NCI-H82 treated with DMSO at 0.1 percent for 48 hours (cell line): Measurements from ENCODE around the gene PTPRR.
"Not testable (repeated sequence)": the region's sequence is repeated elsewhere in the genome, so short reads cannot be mapped to it uniquely, and the experiment has no call there.

Experiments
- DNase-seq: peaks from one replicate; lab custom pipeline; 2025; ENCODE audit not compliant: unreplicated experiment; lab: John Stamatoyannopoulos, UW

The PTPRR gene

GRCh38 chr12:70842942-70843341 is 77.6 kb downstream of the PTPRR start:
- no peak for DNase-seq

- no peak for DNase-seq
These were observed 78.4 kb downstream of the PTPRR start for GRCh38 chr12:70842136-70842535.

GRCh38 chr12:70840656-70841350 is 79.7 kb downstream of the PTPRR start:
- no peak for DNase-seq

- no peak for DNase-seq
These were observed 81.0 kb downstream of the PTPRR start for GRCh38 chr12:70839544-70839943.

- DNase-seq: peak; percentile 35
These were observed 82.4 kb downstream of the PTPRR start for GRCh38 chr12:70838127-70838526.

- DNase-seq: no peak
These were observed 83.5 kb downstream of the PTPRR start for GRCh38 chr12:70837026-70837425.

GRCh38 chr12:70835948-70836347 is 84.6 kb downstream of the PTPRR start:
- no peak for DNase-seq

GRCh38 chr12:70831543-70831942 is 89.0 kb downstream of the PTPRR start:
- DNase-seq: no peak

GRCh38 chr12:70830221-70831061 is 90.1 kb downstream of the PTPRR start:
- DNase-seq: no peak

GRCh38 chr12:70829070-70829469 is 91.5 kb downstream of the PTPRR start:
- DNase-seq: no peak

GRCh38 chr12:70828351-70828750 is 92.2 kb downstream of the PTPRR start:
- no peak for DNase-seq

GRCh38 chr12:70826156-70826555 is 94.4 kb downstream of the PTPRR start:
- no peak for DNase-seq

GRCh38 chr12:70824511-70824910 is 96.0 kb downstream of the PTPRR start:
- no peak for DNase-seq

- DNase-seq: no peak
These were observed 97.2 kb downstream of the PTPRR start for GRCh38 chr12:70823182-70823976.

GRCh38 chr12:70822412-70822811 is 98.1 kb downstream of the PTPRR start:
- no peak for DNase-seq

- no peak for DNase-seq
These were observed 104.6 kb downstream of the PTPRR start for GRCh38 chr12:70815971-70816391.

GRCh38 chr12:70815056-70815455 is 105.5 kb downstream of the PTPRR start:
- DNase-seq: no peak

- DNase-seq: no peak
These were observed 107.0 kb downstream of the PTPRR start for GRCh38 chr12:70813559-70813958.

GRCh38 chr12:70812136-70812535 is 108.4 kb downstream of the PTPRR start:
- no peak for DNase-seq

- DNase-seq: no peak
These were observed 110.7 kb downstream of the PTPRR start for GRCh38 chr12:70809887-70810286.

GRCh38 chr12:70807993-70808392 is 112.5 kb downstream of the PTPRR start:
- DNase-seq: not testable (repeated sequence)

GRCh38 chr12:70806827-70807226 is 113.7 kb downstream of the PTPRR start:
- no peak for DNase-seq
